T47D (cell line): ENCODE results near the gene ZNF335.
"Not testable (repeated sequence)": the region's sequence is repeated elsewhere in the genome, so short reads cannot be mapped to it uniquely, and the experiment has no call there.

ENCODE experiments used
- DNase-seq, 2 experiments: peaks; one replicate each; pipeline versions ENCODE4 v3.0.0 to v3.0.0-alpha.2; 2011 to 2012; ENCODE audit warnings: low read depth in 1 of 2, low spot score in 1 of 2
- JUND ChIP-seq: IDR thresholded peaks from 2 replicates; pipeline ENCODE4 v1.6.1; 2012; ENCODE audit warnings: low read depth
- in situ Hi-C: cut with HindIII; loops from 2 replicates; pipeline ENCODE4 v1.10.0; 2016; ENCODE audit warnings: low sequenced_read_pairs, low pct_unique_long_range_greater_than_20kb

ZNF335 gene

GRCh38 chr20:45964006-45964400 lies 8.0 kb downstream of the ZNF335 start:
- in situ Hi-C loops, result no loop called here
- no peak for TF ChIP-seq JUND

GRCh38 chr20:45963059-45964005 lies 8.7 kb downstream of the ZNF335 start:
- TF ChIP-seq JUND, result no peak
- peak; percentile 63 to 84 for DNase-seq
- in situ Hi-C loops, result no loop called here

More at GRCh38 chr20:45964006-45964400, 8.0 kb downstream of the ZNF335 start:
- no peak for DNase-seq

GRCh38 chr20:45962031-45962755 lies 9.8 kb downstream of the ZNF335 start:
- in situ Hi-C loops, result no loop called here
- TF ChIP-seq JUND, result no peak
- DNase-seq, result no peak

GRCh38 chr20:45959956-45960630 lies 11.9 kb downstream of the ZNF335 start:
- TF ChIP-seq JUND, result no peak
- in situ Hi-C loops, result no loop called here
- no peak for DNase-seq

GRCh38 chr20:45959126-45959525 lies 12.9 kb downstream of the ZNF335 start:
- DNase-seq, result no peak
- in situ Hi-C loops, result no loop called here
- TF ChIP-seq JUND, result no peak

- TF ChIP-seq JUND, result no peak
- in situ Hi-C loops, result no loop called here
- no peak for DNase-seq
These were observed 13.4 kb downstream of the ZNF335 start for GRCh38 chr20:45958593-45958992.

GRCh38 chr20:45957021-45957941 lies 14.7 kb downstream of the ZNF335 start:
- DNase-seq, result no peak
- in situ Hi-C loops, result no loop called here
- TF ChIP-seq JUND, result no peak

- DNase-seq, in situ Hi-C loops: not testable (repeated sequence)
These were observed 15.7 kb downstream of the ZNF335 start for GRCh38 chr20:45956326-45956725.

GRCh38 chr20:45953672-45954071 lies 18.3 kb downstream of the ZNF335 start:
- in situ Hi-C loops, result no loop called here
- TF ChIP-seq JUND, result no peak
- no peak for DNase-seq

- TF ChIP-seq JUND, result no peak
- no peak for DNase-seq
- in situ Hi-C loops, result no loop called here
These were observed 19.1 kb downstream of the ZNF335 start for GRCh38 chr20:45952861-45953260.

- DNase-seq, result no peak
- in situ Hi-C loops, result no loop called here
- no peak for TF ChIP-seq JUND
These were observed 19.8 kb downstream of the ZNF335 start for GRCh38 chr20:45951925-45952834.
